SH-SY5Y (cell line): ENCODE measurements around the gene RREB1.

ENCODE experiments used
- GATA2 ChIP-seq: IDR thresholded peaks from 2 replicates; pipeline ENCODE4 v1.6.1; 2011; ENCODE audit warnings: mild to moderate bottlenecking, low read depth, low read length
- GATA3 ChIP-seq: IDR thresholded peaks from 2 replicates; pipeline ENCODE4 v1.6.1; 2011; ENCODE audit warnings: low read depth, mild to moderate bottlenecking, low read length, moderate library complexity

The RREB1 gene

DNA sequence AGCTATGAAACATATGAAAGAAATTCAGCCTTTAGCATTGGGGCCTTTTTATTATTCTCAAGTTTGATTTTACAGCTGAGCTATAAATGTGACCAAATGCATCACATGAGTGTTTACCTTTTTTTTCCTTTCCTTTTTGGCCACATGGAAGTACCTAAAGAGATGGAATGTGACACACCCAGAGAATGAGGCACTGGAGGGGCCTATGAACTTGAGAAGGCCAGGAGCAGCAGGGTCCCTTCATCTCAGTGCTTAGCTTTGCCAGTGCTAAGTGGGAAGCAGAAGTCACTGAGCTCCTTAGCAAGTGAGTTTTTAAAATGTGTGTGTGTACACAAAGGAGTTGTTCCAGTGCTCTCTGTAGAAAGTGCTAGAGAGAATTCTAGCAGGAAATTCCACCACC is 44.7 kb downstream of the RREB1 start:
- TF ChIP-seq GATA3 = no peak
- TF ChIP-seq GATA2 = no peak

- TF ChIP-seq GATA2 (no peak), GATA3 (no peak)
Observed at GRCh38 chr6:7153789-7154188, 46.0 kb downstream of the RREB1 start.

DNA sequence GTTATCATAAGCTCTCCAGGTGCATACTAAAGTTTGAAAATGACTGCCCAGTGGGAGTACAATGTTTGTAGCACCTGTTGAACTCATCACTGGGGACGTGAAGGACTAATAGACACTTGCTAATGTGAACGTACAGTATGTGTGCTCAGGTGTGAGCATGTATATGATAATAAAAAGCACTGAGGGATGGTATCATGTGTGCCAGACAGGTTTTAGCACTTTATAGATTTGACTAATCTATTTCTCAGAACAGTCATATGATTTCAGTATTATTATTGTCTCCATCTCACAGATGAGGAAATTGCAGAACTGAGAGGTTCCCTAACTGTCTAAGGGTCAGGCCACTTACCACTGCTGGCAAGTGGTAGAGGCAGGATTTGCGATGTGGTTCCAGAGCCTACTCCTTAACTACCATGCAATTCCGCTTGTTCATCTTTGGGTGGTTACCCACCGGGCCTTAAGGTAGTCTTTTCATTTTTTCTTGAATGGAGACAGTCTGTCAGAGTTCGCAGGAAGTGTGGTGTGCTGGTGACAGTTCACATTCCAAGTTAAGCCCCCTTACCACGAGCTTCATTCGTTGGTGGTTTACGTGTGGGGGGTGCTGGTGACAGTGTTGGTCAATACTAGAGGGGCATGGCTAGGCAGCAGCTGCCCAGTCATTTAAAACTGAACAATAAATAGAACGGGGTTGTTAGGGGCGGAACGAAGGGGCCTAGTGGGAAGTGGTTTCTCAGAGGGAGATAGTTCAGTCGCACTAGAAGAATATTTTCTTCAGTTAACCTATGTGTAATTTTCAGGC is 46.8 kb downstream of the RREB1 start:
- TF ChIP-seq GATA3 (no peak), GATA2 (no peak)

GRCh38 chr6:7155871-7156579 is 48.3 kb downstream of the RREB1 start:
- no peak for TF ChIP-seq GATA3

- TF ChIP-seq GATA2 (no peak), GATA3 (no peak)
Observed at GRCh38 chr6:7156643-7157278, 49.0 kb downstream of the RREB1 start.

DNA sequence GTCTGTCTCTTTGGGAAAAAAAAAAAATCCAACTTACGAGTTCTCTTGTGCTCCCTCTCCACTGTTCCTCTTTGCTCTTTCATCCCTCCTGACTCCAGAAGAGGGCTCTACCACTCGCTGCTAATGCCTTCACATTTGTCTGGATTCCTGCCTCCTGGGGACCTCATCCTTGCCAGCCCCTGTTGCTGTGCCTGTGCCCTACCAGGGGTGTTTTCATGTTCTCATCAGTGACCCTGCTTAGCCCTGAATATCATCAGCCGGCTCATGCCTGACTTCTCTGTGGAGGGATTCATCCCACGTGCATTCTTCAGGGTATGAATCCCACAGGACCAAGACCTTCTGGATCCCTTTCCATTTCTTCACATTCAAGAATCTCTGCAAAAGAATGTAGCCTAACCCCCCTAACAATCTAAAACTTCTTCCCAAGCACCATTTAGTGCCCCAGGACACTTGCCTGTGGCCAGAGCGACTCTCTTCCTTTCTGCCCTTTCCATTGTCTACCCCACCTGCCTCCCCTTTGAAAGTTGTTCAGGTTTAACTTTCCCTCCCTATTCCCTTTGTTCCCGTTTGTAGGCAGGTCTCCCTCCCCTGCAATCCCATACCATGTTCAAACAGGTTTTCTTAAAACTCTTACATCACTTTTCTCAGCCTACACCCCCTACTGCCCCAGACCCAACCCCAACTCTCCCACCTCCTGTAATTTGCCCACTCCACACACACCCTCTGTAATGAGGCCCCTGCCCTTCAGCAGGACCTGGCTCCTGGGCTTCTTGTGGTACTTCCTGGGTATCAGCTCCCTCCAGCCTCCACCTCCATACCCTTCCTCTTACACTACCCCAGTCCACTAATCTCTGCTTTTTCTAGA is 50.2 kb downstream of the RREB1 start:
- TF ChIP-seq GATA3 (no peak), GATA2 (no peak)

DNA sequence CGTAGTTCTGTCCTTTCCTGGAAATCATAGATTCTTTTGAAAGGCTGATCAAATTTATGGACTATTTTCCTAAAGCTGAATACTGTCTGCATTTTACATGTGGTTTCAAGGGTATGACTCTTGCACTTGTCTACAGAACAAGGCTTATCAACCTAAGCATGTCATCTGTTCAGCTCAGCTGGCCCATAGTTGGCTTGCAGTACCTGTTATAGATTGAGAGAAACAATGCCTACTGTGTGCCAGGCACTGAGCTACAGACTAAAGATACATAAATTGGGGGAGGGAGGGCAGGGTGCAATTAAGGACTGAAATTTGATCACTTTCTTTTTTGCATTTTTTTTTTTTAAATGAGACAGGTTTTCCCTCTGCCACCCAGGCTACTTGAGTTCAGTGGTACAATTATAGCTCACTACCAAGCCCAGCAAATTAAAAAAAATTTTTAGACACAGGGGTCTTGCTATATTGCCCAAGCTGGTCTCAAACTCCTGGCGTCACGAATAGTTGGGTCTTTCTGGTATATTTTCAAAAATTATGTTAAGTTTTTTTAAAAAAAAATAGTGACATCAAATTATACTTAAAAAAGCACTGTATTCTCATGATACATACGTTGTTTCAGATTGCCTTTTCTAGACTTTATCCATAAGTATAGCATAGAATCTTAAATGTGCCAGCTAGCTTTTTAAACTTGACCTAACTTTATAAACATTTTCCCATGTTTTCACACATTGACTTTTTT is 52.2 kb downstream of the RREB1 start:
- TF ChIP-seq GATA3 = no peak
- no peak for TF ChIP-seq GATA2

GRCh38 chr6:7161253-7161623 is 53.5 kb downstream of the RREB1 start:
- TF ChIP-seq GATA2 (no peak), GATA3 (no peak)

DNA sequence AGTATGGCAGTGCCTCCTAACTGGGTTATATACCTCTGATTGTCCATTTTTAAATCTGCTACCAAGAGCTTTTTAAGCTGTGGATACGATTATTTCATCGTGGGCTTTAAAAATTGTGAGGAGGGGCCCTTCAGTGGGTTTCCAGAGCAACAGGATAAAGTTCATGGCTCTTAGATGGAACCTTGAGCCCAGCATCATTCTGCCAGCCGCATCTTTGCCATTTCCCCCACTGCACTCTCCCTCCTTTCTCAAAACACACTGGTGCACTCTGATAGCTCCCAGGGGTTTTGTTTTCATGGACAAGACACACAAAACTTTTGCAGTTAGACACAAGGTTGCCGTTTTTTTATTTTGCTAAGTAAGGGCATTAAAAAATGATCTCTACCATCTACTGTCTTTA is 54.1 kb downstream of the RREB1 start:
- TF ChIP-seq GATA2 (no peak), GATA3 (no peak)

DNA sequence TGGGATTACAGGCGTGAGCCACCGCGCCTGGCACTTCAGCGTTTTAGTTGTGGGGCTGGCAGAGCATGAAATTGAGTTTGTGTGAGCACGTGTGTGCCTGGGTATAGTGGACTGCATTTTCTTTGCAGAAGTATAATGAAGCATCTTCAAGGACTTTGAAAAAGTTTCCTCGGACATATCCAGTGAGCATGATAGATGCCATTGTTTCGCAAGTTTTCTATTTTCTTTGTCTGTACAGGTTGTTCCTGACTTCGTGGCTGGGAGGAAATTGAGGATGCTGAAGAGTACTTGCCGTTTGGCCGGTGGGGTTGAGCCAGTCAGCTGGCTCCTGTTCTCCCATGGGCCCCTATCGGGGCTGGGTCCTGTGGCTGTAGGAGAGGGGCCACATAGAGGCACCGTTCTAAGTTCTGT is 55.9 kb downstream of the RREB1 start:
- TF ChIP-seq GATA2 = no peak
- no peak for TF ChIP-seq GATA3

- no peak for TF ChIP-seq GATA3
- TF ChIP-seq GATA2 = no peak
Observed at GRCh38 chr6:7164536-7165001, 56.8 kb downstream of the RREB1 start.

GRCh38 chr6:7165002-7165889 is 57.5 kb downstream of the RREB1 start:
- TF ChIP-seq GATA3 (no peak), GATA2 (no peak)

GRCh38 chr6:7165890-7166267 is 58.1 kb downstream of the RREB1 start:
- no peak for TF ChIP-seq GATA3
- no peak for TF ChIP-seq GATA2
